ENCODE measurements around the gene GDPD1. TPM values are rescaled to one million over a fixed set of nuclear protein-coding genes. Genes with fewer than 3 reads are reported as not detected.
"Not testable (repeated sequence)": the region's sequence is repeated elsewhere in the genome, so short reads cannot be mapped to it uniquely, and the experiment has no call there.

The GDPD1 gene
- total and polyA plus RNA-seq, 4 donors: 1.2 to 8.7 (median 2.1) TPM

- Histone ChIP-seq H3K4me1 (ENCODE audit: control insufficient read depth in 5 of 5, insufficient read depth in 5 of 5, low read length in 5 of 5) (peaks cover 0 to 13% (median 0%) of the 10 kb centered on the region in 5 donors), H3K4me3 (no peak overlapping the region), H3K36me3 (ENCODE audit: control insufficient read depth in 4 of 4, insufficient read depth in 4 of 4, low read length in 4 of 4) (peaks cover 0 to 2% (median under 1%) of the 10 kb centered on the region in 4 donors), H3K9ac (ENCODE audit: insufficient read depth in 1 of 2, low read length in 2 of 2) (peak overlapping the region in 1 of 2 donors; percentile 47), H3K9me3 (ENCODE audit: control insufficient read depth in 4 of 4, insufficient read depth in 3 of 4, low read length in 3 of 4) (no peaks in the 10 kb centered on the region), H3K27ac (ENCODE audit: low read depth in 1 of 2, low read length in 1 of 2) (peak overlapping the region in 1 of 2 donors; percentile 33), H3K27me3 (ENCODE audit: control insufficient read depth in 3 of 3, insufficient read depth in 3 of 3, low read length in 2 of 3) (no peaks in the 10 kb centered on the region)
- 22 to 31% methylated on average over 7 of the region's 7 CpGs for WGBS, 2 donors
- no peak for TF ChIP-seq CTCF (IDR thresholded peaks at IDR 0.05; ENCODE audit: control extremely low read depth, extremely low read depth)
- ATAC-seq (ENCODE audit: insufficient read depth, low FRiP score) (no peak), DNase-seq (peak in 1 of 3 donors; percentile 4)
These were observed 351 bp upstream of the GDPD1 start for GRCh38 chr17:59219992-59220327.

GRCh38 chr17:59221159-59221847 is 992 bp downstream of the GDPD1 start:
- Histone ChIP-seq H3K4me1 (ENCODE audit: control insufficient read depth in 5 of 5, insufficient read depth in 5 of 5, low read length in 5 of 5) (peaks cover 0 to 13% (median 0%) of the 10 kb centered on the region in 5 donors), H3K4me3 (peak overlapping the region; percentile 67), H3K9me3 (ENCODE audit: control insufficient read depth in 4 of 4, insufficient read depth in 3 of 4, low read length in 3 of 4) (no peaks in the 10 kb centered on the region), H3K27me3 (ENCODE audit: control insufficient read depth in 3 of 3, insufficient read depth in 3 of 3, low read length in 2 of 3) (no peaks in the 10 kb centered on the region), H3K27ac (ENCODE audit: low read depth in 1 of 2, low read length in 1 of 2) (peak overlapping the region in 1 of 2 donors; percentile 74), H3K9ac (ENCODE audit: insufficient read depth in 1 of 2, low read length in 2 of 2) (peak overlapping the region; percentile 42 to 78), H3K36me3 (ENCODE audit: control insufficient read depth in 4 of 4, insufficient read depth in 4 of 4, low read length in 4 of 4) (no peaks in the 10 kb centered on the region)
- peak in 2 of 3 donors; percentile 12 to 25 for DNase-seq
- ATAC-seq (ENCODE audit: insufficient read depth, low FRiP score): no peak
- WGBS, 2 donors: 9 to 10% methylated on average over 17 of the region's 17 CpGs
- no peak for TF ChIP-seq CTCF (IDR thresholded peaks at IDR 0.05; ENCODE audit: control extremely low read depth, extremely low read depth)

- Histone ChIP-seq H3K36me3 (ENCODE audit: control insufficient read depth in 4 of 4, insufficient read depth in 4 of 4, low read length in 4 of 4) (no peaks in the 10 kb centered on the region), H3K27me3 (ENCODE audit: control insufficient read depth in 3 of 3, insufficient read depth in 3 of 3, low read length in 2 of 3) (no peaks in the 10 kb centered on the region), H3K4me3 (no peak overlapping the region), H3K27ac (ENCODE audit: low read depth in 1 of 2, low read length in 1 of 2) (no peak overlapping the region), H3K9ac (ENCODE audit: insufficient read depth in 1 of 2, low read length in 2 of 2) (no peak overlapping the region), H3K4me1 (ENCODE audit: control insufficient read depth in 5 of 5, insufficient read depth in 5 of 5, low read length in 5 of 5) (peaks cover 0 to 13% (median 0%) of the 10 kb centered on the region in 5 donors), H3K9me3 (ENCODE audit: control insufficient read depth in 4 of 4, insufficient read depth in 3 of 4, low read length in 3 of 4) (no peaks in the 10 kb centered on the region)
- no peak for DNase-seq
- 96 to 98% methylated on average over 7 of the region's 7 CpGs for WGBS, 2 donors
- ATAC-seq (ENCODE audit: insufficient read depth, low FRiP score): no peak
- no peak for TF ChIP-seq CTCF (IDR thresholded peaks at IDR 0.05; ENCODE audit: control extremely low read depth, extremely low read depth)
These were observed 3.5 kb downstream of the GDPD1 start for GRCh38 chr17:59223813-59224212.

- not testable (repeated sequence) for H3K27me3 ChIP-seq (ENCODE audit: control insufficient read depth in 3 of 3, insufficient read depth in 3 of 3, low read length in 2 of 3); H3K9me3 ChIP-seq (ENCODE audit: control insufficient read depth in 4 of 4, insufficient read depth in 3 of 4, low read length in 3 of 4); H3K4me3 ChIP-seq; H3K27ac ChIP-seq (ENCODE audit: low read depth in 1 of 2, low read length in 1 of 2); H3K9ac ChIP-seq (ENCODE audit: insufficient read depth in 1 of 2, low read length in 2 of 2); DNase-seq; H3K36me3 ChIP-seq (ENCODE audit: control insufficient read depth in 4 of 4, insufficient read depth in 4 of 4, low read length in 4 of 4); ATAC-seq (ENCODE audit: insufficient read depth, low FRiP score); H3K4me1 ChIP-seq (ENCODE audit: control insufficient read depth in 5 of 5, insufficient read depth in 5 of 5, low read length in 5 of 5)
- WGBS, 2 donors: 96 to 97% methylated on average over 1 of the region's 1 CpG
These were observed 8.3 kb downstream of the GDPD1 start for GRCh38 chr17:59228588-59228987.
